OCI-LY3 (cell line): ENCODE data around the gene PTP4A2.
A peak's percentile ranks its signal among the peaks of the same experiment; 100 is the strongest.

Experiments used
- H2AFZ ChIP-seq: fragments of 200-600, 300-600 bp; shearing (Covaris generic); 2 replicates; pipeline ENCODE4 v1.6.0; 2014; ENCODE audit warnings: antibody characterized with exemption, low read depth, low read length
- H3K27ac ChIP-seq: fragments of 200-600, 300-600 bp; sonication (generic); 2 replicates; pipeline ENCODE4 v1.5.1; 2014; ENCODE audit warnings: mild to moderate bottlenecking, low read length, moderate library complexity, mixed read lengths
- H3K27me3 ChIP-seq: fragments of 200-600, 300-600 bp; sonication (generic); 2 replicates; pipeline ENCODE4 v1.6.1; 2014; ENCODE audit warnings: low read depth, low read length, mixed read lengths
- H3K36me3 ChIP-seq: fragments of 200-600, 300-600 bp; sonication (generic); replicated peaks from 2 replicates; pipeline ENCODE3; 2014; ENCODE audit warnings: low read depth, low read length, mixed read lengths
- H3K4me1 ChIP-seq: fragments of 300-600, 200-600 bp; sonication (generic); 2 replicates; pipeline ENCODE4 v1.6.1; 2014; ENCODE audit warnings: low read length, mixed read lengths
- H3K4me2 ChIP-seq: fragments of 200-600, 300-600 bp; sonication (generic); 2 replicates; pipeline ENCODE4 v1.6.1; 2014; ENCODE audit warnings: low read length, mixed read lengths
- H3K4me3 ChIP-seq: fragments of 300-600, 200-600 bp; sonication (generic); 2 replicates; pipeline ENCODE4 v1.5.1; 2014; ENCODE audit warnings: antibody characterized with exemption, mild to moderate bottlenecking, low read length, moderate library complexity
- H3K79me2 ChIP-seq: fragments of 300-600, 200-600 bp; shearing (Covaris generic); 2 replicates; pipeline ENCODE4 v1.6.1; 2014; ENCODE audit warnings: mild to moderate bottlenecking, low read length, mixed read lengths
- H3K9ac ChIP-seq: fragments of 300-600, 200-600 bp; shearing (Covaris generic); 2 replicates; pipeline ENCODE4 v1.6.0; 2014; ENCODE audit warnings: mild to moderate bottlenecking, low read length, moderate library complexity
- H3K9me3 ChIP-seq: fragments of 200-600, 300-600 bp; shearing (Covaris generic); 2 replicates; pipeline ENCODE4 v1.6.1; 2014; ENCODE audit warnings: low read length, mixed read lengths; ENCODE audit not compliant: insufficient read depth
- H4K20me1 ChIP-seq: fragments of 200-600, 300-600 bp; sonication (generic); 2 replicates; pipeline ENCODE4 v1.6.1; 2016; ENCODE audit warnings: low read length, mixed read lengths; ENCODE audit not compliant: insufficient read depth
- EZH2phosphoT487 ChIP-seq: fragments of 200-600 bp; shearing (Covaris generic); IDR thresholded peaks from 2 replicates; pipeline ENCODE4 v1.6.1; 2018; ENCODE audit warnings: antibody characterized with exemption, mixed run types, low read depth
- TF ChIP-seq, protein P1 (sequence below): fragments of 200-600, 300-600 bp; sonication (generic); IDR thresholded peaks from 2 replicates; pipeline ENCODE4 v1.5.1; 2014; ENCODE audit warnings: antibody characterized with exemption, low read length, low read depth

Gene PTP4A2

DNA sequence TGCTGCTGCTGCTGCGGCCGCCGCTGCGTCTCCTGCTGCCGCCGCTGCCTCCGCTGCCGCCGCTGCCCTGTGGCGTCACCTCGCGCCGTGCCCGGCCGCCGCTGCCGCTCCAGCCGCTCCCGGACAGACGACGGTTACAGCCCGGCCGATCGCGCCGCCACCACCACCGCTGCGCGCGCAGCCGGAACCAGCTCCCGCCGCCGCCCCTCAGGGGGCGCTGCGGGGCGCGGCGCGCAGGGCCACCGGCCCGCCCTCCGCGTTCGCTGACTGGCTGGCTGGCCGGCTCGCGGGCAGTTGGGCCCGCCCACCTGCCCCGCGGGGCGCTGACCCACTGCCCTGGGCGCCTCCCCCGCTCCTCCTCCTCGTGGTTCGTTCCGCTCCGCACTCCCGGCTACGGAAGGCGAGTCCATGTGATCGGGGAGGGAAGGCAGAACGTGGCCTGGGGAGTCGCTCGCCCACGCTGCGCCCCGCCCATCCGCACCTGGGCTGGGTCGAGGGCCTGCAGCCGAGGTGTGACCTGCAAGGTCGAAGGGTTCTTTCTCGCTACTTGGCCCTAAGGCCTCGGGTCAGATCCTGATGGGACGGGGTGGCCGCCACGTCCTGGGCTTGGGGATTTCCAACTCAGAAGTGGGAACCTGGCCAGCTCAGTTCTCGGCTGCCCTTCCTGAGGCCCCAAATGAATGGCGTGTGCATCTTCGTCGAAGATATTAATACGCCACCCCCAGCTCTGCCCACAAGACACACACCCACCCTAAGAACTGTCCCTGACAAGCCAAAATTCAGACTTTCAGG, at the start of gene PTP4A2:
TSS of gene PTP4A2 (minus strand) at position 185 of the 792 bp plus-strand sequence. CDS start 19,303 bp downstream, outside the sequence.
- Histone ChIP-seq H3K36me3 (peaks cover 6% of the 10 kb centered on the region), H4K20me1 (peaks cover 39% of the 10 kb centered on the region), H3K4me2 (peak within 1 kb of the TSS; percentile 94), H3K27me3 (no peaks in the 10 kb centered on the region), H2AFZ (peak within 1 kb of the TSS; percentile 47; the same call in 1 of the 2 replicates), H3K9ac (peak within 1 kb of the TSS; percentile 97), H3K4me1 (peaks cover 68% of the 10 kb centered on the region), H3K9me3 (no peaks in the 10 kb centered on the region), H3K79me2 (peaks cover 52% of the 10 kb centered on the region), H3K4me3 (peak within 1 kb of the TSS; percentile 98), H3K27ac (peak within 1 kb of the TSS; percentile 79)
- no peak for TF ChIP-seq EZH2phosphoT487
- TF ChIP-seq, protein P1, sequence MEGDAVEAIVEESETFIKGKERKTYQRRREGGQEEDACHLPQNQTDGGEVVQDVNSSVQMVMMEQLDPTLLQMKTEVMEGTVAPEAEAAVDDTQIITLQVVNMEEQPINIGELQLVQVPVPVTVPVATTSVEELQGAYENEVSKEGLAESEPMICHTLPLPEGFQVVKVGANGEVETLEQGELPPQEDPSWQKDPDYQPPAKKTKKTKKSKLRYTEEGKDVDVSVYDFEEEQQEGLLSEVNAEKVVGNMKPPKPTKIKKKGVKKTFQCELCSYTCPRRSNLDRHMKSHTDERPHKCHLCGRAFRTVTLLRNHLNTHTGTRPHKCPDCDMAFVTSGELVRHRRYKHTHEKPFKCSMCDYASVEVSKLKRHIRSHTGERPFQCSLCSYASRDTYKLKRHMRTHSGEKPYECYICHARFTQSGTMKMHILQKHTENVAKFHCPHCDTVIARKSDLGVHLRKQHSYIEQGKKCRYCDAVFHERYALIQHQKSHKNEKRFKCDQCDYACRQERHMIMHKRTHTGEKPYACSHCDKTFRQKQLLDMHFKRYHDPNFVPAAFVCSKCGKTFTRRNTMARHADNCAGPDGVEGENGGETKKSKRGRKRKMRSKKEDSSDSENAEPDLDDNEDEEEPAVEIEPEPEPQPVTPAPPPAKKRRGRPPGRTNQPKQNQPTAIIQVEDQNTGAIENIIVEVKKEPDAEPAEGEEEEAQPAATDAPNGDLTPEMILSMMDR, result no peak

DNA sequence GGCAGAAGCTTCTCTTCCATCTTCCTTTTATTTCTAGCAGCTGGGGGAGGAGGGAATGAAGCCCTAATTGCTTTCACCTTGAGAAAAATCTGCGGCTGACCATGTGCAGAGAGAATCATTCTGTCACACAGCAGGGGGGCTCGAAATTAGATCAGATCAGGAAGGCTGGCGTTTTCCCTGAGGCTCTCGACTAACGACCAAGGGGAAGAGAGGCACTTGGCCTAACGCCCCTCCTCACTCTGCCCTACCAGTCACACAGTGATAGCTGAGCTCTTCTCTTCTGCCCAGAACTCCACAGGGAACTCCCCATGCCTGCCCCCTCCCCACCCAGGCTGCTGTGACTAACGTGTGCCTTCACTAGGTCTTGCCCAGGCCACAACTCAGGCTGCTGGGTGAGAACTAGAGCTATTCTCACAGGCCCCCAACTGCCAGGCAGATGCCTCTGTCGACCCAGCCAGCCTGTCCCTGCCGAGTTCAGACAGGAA, 49.0 kb upstream of the PTP4A2 start:
- no peaks in the 10 kb centered on the region for H3K79me2 ChIP-seq
- H3K9me3 ChIP-seq, result no peaks in the 10 kb centered on the region
- TF ChIP-seq, protein P1, result no peak
- no peak for TF ChIP-seq EZH2phosphoT487
- H3K27ac ChIP-seq, result no peak overlapping the region
- no peak overlapping the region for H3K9ac ChIP-seq
- no peaks in the 10 kb centered on the region for H4K20me1 ChIP-seq
- no peak overlapping the region for H3K4me3 ChIP-seq
- H3K4me2 ChIP-seq, result no peak overlapping the region
- no peaks in the 10 kb centered on the region for H3K27me3 ChIP-seq
- no peaks in the 10 kb centered on the region for H3K36me3 ChIP-seq
- H2AFZ ChIP-seq, result no peak overlapping the region
- peaks cover 16% of the 10 kb centered on the region for H3K4me1 ChIP-seq

DNA sequence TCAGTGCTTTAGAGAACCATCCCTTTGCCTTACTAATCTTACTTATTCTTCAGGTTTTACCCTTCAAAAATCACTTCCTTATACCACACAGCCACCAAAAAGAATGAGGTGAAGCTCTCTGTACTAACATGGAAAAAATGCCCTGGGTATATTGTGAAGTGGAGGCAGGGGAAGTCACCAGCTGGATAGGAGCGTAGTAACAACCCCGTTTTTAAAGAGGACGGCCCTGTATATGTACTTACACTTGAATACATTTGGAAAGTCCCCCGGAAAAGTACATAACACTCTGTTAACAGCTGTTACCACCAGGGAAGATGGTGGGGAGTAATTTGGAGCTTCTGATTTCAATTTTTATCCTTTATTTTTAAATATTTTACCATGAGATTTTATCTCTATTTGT, 47.3 kb upstream of the PTP4A2 start:
- H3K4me3 ChIP-seq, result peak overlapping the region; percentile 16
- H3K27ac ChIP-seq, result peak overlapping the region; percentile 26; the same call in 1 of the 2 replicates
- H2AFZ ChIP-seq, result peak overlapping the region; percentile 77
- TF ChIP-seq EZH2phosphoT487, result no peak
- TF ChIP-seq, protein P1, result no peak
- no peaks in the 10 kb centered on the region for H3K79me2 ChIP-seq
- peak overlapping the region; percentile 25 for H3K9ac ChIP-seq
- peaks cover 31% of the 10 kb centered on the region for H3K4me1 ChIP-seq
- no peaks in the 10 kb centered on the region for H4K20me1 ChIP-seq
- no peaks in the 10 kb centered on the region for H3K9me3 ChIP-seq
- peak overlapping the region; percentile 59 for H3K4me2 ChIP-seq
- no peaks in the 10 kb centered on the region for H3K36me3 ChIP-seq
- no peaks in the 10 kb centered on the region for H3K27me3 ChIP-seq
